ENCODE measurements around the gene LOX.

DNA sequence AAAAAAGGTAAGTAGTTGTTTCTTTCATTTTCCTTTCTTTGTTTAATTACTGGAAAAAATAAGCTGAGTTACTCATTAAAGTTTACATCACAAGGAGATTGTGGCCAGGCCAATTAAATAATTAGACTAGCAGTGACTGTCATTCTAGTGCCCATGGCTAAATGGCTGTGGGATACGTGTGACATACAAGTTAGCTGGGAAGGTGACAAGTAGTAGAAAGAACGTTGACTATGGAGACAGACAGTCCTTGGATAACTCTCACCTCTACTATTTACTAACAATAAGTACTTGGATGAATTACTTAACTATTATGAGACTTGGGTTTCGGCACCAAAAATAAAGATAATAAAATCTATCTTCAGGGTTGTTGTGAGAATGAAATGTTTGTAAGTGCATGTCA, 7.0 kb upstream of the LOX start:
- TF ChIP-seq POLR2AphosphoS5 (IDR thresholded peaks at IDR 0.05; ENCODE audit: low read depth) (no peak), CREB1 (CRISPR knock-in tag; IDR thresholded peaks at IDR 0.05; ENCODE audit: low read depth) (no peak)
- TF ChIP-seq, protein P1, sequence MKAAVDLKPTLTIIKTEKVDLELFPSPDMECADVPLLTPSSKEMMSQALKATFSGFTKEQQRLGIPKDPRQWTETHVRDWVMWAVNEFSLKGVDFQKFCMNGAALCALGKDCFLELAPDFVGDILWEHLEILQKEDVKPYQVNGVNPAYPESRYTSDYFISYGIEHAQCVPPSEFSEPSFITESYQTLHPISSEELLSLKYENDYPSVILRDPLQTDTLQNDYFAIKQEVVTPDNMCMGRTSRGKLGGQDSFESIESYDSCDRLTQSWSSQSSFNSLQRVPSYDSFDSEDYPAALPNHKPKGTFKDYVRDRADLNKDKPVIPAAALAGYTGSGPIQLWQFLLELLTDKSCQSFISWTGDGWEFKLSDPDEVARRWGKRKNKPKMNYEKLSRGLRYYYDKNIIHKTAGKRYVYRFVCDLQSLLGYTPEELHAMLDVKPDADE (IDR thresholded peaks at IDR 0.05): no peak
- TF ChIP-seq, protein P2, sequence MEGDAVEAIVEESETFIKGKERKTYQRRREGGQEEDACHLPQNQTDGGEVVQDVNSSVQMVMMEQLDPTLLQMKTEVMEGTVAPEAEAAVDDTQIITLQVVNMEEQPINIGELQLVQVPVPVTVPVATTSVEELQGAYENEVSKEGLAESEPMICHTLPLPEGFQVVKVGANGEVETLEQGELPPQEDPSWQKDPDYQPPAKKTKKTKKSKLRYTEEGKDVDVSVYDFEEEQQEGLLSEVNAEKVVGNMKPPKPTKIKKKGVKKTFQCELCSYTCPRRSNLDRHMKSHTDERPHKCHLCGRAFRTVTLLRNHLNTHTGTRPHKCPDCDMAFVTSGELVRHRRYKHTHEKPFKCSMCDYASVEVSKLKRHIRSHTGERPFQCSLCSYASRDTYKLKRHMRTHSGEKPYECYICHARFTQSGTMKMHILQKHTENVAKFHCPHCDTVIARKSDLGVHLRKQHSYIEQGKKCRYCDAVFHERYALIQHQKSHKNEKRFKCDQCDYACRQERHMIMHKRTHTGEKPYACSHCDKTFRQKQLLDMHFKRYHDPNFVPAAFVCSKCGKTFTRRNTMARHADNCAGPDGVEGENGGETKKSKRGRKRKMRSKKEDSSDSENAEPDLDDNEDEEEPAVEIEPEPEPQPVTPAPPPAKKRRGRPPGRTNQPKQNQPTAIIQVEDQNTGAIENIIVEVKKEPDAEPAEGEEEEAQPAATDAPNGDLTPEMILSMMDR (conservative IDR thresholded peaks at IDR 0.05; ENCODE audit: low read depth in 2 of 2): no peak
- TF ChIP-seq, protein P3, sequence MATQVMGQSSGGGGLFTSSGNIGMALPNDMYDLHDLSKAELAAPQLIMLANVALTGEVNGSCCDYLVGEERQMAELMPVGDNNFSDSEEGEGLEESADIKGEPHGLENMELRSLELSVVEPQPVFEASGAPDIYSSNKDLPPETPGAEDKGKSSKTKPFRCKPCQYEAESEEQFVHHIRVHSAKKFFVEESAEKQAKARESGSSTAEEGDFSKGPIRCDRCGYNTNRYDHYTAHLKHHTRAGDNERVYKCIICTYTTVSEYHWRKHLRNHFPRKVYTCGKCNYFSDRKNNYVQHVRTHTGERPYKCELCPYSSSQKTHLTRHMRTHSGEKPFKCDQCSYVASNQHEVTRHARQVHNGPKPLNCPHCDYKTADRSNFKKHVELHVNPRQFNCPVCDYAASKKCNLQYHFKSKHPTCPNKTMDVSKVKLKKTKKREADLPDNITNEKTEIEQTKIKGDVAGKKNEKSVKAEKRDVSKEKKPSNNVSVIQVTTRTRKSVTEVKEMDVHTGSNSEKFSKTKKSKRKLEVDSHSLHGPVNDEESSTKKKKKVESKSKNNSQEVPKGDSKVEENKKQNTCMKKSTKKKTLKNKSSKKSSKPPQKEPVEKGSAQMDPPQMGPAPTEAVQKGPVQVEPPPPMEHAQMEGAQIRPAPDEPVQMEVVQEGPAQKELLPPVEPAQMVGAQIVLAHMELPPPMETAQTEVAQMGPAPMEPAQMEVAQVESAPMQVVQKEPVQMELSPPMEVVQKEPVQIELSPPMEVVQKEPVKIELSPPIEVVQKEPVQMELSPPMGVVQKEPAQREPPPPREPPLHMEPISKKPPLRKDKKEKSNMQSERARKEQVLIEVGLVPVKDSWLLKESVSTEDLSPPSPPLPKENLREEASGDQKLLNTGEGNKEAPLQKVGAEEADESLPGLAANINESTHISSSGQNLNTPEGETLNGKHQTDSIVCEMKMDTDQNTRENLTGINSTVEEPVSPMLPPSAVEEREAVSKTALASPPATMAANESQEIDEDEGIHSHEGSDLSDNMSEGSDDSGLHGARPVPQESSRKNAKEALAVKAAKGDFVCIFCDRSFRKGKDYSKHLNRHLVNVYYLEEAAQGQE (IDR thresholded peaks at IDR 0.05; ENCODE audit: unreplicated experiment): no peak

All from GM23338 (cell line).